ENCODE measurements around the gene MVB12A.

- TF ChIP-seq, protein P1, sequence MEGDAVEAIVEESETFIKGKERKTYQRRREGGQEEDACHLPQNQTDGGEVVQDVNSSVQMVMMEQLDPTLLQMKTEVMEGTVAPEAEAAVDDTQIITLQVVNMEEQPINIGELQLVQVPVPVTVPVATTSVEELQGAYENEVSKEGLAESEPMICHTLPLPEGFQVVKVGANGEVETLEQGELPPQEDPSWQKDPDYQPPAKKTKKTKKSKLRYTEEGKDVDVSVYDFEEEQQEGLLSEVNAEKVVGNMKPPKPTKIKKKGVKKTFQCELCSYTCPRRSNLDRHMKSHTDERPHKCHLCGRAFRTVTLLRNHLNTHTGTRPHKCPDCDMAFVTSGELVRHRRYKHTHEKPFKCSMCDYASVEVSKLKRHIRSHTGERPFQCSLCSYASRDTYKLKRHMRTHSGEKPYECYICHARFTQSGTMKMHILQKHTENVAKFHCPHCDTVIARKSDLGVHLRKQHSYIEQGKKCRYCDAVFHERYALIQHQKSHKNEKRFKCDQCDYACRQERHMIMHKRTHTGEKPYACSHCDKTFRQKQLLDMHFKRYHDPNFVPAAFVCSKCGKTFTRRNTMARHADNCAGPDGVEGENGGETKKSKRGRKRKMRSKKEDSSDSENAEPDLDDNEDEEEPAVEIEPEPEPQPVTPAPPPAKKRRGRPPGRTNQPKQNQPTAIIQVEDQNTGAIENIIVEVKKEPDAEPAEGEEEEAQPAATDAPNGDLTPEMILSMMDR (IDR thresholded peaks at IDR 0.05) = no peak
- no peak for TF ChIP-seq EP300 (IDR thresholded peaks at IDR 0.05)
- TF ChIP-seq POLR2A (IDR thresholded peaks at IDR 0.05) = no peak
Measured at GRCh38 chr19:17398902-17399527, 20.8 kb upstream of the MVB12A start.
